HG02973 (cell line): ENCODE measurements around the gene PPDPF.
"Not testable (repeated sequence)": the region's sequence is repeated elsewhere in the genome, so short reads cannot be mapped to it uniquely, and the experiment has no call there.

Experiments
- ATAC-seq: cut with Tn5 transposase; IDR thresholded peaks from one replicate; pipeline ENCODE4 v1.9.1; 2021; ENCODE audit warnings: moderate library complexity; ENCODE audit not compliant: unreplicated experiment

PPDPF gene

GRCh38 chr20:63499338-63499969, 21.1 kb upstream of the PPDPF start:
- no peak for ATAC-seq

DNA sequence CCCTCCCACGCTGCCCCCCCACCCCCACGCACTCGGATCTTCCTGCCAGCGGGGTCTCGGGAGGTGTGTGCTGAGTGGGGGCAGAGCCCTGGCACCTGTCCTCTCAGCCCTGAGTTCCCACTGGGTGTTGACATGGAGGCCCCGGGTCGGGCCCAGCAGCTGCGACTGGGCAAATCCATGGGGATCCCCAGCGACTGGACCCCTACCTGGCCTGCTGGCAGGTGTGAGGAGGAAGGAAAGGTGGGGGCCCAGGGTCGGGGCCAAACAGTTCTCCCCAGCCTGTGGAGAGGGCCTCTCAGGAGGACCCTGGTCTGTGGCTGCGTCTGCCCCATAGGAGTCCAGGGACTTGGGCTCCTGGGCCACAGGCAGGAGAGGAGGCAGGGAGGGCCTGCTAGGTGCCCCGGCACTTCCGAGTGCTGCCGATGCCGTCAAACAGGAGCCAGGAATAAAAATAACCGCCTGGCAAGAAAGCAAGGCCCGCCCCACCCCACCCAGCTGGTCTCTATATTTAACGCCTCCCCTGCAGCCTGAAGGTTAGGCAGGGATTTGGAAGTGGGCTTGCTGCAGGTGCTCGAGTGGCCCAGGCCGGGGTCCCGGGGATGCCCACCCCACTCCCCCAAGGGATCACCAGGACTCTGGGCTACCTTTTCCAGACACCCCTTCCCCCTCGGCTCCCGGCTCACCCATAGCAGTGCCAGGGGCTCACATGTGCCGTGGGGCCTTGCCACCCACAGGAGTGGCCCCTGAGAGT, 20.2 kb upstream of the PPDPF start:
- ATAC-seq: no peak

- ATAC-seq: no peak
Measured at GRCh38 chr20:63500902-63501817, 19.4 kb upstream of the PPDPF start.

- no peak for ATAC-seq
Measured at GRCh38 chr20:63501818-63502670, 18.5 kb upstream of the PPDPF start.

GRCh38 chr20:63502671-63503172, 17.8 kb upstream of the PPDPF start:
- ATAC-seq: no peak

- no peak for ATAC-seq
Measured at GRCh38 chr20:63503524-63503923, 17.0 kb upstream of the PPDPF start.

GRCh38 chr20:63504642-63505041, 15.9 kb upstream of the PPDPF start:
- ATAC-seq: no peak

GRCh38 chr20:63505281-63505680, 15.3 kb upstream of the PPDPF start:
- no peak for ATAC-seq

DNA sequence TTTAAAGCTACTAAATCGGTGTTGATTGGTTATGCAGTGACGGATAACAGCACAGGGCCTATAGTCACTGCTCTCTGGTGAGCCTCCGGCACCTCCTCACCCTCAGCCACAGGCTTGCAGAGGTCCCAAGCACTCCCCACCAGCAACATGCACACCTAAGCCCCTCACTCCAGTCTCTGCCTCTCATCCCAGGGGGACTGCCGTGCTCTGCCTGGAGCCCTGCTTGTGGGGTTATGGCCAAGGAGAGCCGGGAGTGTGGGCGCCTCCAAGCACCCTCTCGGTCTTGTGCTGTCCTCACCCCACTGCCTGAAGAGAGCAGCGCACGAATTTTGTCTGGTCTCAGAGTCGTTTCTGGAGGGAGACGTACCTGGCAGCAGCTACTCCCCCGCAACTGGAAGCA, 14.8 kb upstream of the PPDPF start:
- no peak for ATAC-seq

GRCh38 chr20:63507083-63507743, 13.4 kb upstream of the PPDPF start:
- ATAC-seq: no peak

GRCh38 chr20:63508072-63508768, 12.3 kb upstream of the PPDPF start:
- ATAC-seq: no peak

GRCh38 chr20:63509088-63509564, 11.4 kb upstream of the PPDPF start:
- no peak for ATAC-seq

- ATAC-seq: no peak
Measured at GRCh38 chr20:63513207-63513606, 7.4 kb upstream of the PPDPF start.

- not testable (repeated sequence) for ATAC-seq
Measured at GRCh38 chr20:63514520-63514919, 6.0 kb upstream of the PPDPF start.

- ATAC-seq: no peak
Measured at GRCh38 chr20:63517376-63518309, 2.9 kb upstream of the PPDPF start.

DNA sequence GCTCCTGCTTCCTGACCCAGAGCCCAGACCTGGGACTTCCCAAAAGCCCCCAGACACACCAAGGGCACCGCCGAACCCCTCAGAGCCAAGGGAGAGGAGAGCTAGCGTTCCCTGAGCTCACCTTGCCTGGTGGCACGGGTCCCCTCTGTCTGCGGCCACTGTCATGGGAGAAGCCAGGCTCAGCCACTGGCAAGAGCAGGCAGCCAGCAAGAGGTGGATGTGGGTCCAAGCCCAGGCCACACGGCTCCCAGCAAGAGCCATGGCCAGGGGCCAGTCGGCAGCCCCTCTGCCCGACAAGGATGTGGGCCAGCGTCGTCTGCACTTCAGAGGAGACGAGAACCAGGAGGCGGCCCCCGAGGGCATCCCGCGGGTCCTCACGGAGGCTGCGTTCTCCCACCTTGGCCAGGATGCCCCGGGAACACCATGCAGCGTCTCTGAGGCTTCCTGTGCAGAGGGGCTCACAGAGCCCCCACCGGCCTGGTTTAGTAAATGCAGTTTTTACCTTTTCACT, 2.2 kb upstream of the PPDPF start:
- ATAC-seq: no peak

GRCh38 chr20:63518946-63519667, 1.5 kb upstream of the PPDPF start:
- ATAC-seq: no peak
